ENCODE measurements around the gene ZNHIT2. TPM values are rescaled to one million over a fixed set of nuclear protein-coding genes. Genes with fewer than 3 reads are reported as not detected.

Gene ZNHIT2
- total and polyA plus RNA-seq, 2 of the 13 experiments (the other 11 are each of a cell fraction or from before 2014, with no cell fraction given) = 1.1 to 6.5 TPM

DNA sequence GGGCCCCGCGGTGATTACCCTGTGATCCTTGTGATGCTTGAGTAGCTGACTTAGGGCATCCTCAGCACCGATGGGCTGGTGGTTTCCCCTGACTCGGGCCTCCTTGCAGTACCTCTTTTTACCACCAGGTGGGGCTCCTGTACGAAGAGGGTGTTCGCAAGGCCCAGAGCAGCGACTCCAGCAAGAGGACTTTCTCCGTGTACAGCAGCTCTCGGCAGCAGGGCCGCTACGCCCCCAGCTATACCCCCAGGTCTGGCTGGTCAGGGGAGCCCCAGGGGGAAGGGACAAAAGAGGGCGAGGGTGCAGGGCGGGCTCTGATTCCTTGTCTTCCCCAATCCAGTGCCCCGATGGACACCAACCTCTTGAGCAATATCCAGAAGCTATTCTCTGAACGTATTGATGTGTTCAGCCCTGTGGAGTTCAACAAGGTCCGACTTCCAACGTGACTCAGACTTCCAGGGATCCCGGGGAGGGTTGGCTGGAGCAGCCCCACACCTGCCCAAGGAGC, 7.1 kb downstream of the ZNHIT2 start (continued):
- TF ChIP-seq, protein P1, sequence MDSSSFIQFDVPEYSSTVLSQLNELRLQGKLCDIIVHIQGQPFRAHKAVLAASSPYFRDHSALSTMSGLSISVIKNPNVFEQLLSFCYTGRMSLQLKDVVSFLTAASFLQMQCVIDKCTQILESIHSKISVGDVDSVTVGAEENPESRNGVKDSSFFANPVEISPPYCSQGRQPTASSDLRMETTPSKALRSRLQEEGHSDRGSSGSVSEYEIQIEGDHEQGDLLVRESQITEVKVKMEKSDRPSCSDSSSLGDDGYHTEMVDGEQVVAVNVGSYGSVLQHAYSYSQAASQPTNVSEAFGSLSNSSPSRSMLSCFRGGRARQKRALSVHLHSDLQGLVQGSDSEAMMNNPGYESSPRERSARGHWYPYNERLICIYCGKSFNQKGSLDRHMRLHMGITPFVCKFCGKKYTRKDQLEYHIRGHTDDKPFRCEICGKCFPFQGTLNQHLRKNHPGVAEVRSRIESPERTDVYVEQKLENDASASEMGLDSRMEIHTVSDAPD (CRISPR knock-in tag; IDR thresholded peaks at IDR 0.05) = no peak
- TF ChIP-seq POGZ (CRISPR knock-in tag; IDR thresholded peaks at IDR 0.05) (no peak), ZNF329 (CRISPR knock-in tag; IDR thresholded peaks at IDR 0.05; ENCODE audit: low read depth) (no peak), ZNF563 (CRISPR knock-in tag; IDR thresholded peaks at IDR 0.05) (no peak), MED1 (CRISPR knock-in tag; IDR thresholded peaks at IDR 0.05) (0 out of 2 replicates have a peak, but pooled peaks have one; percentile 18), TGIF2 (CRISPR knock-in tag; IDR thresholded peaks at IDR 0.05) (0 out of 2 replicates have a peak, but pooled peaks have one; percentile 25), KAT8 (CRISPR knock-in tag; IDR thresholded peaks at IDR 0.05) (0 out of 2 replicates have a peak, but pooled peaks have one; percentile 19), MEF2D (CRISPR knock-in tag; IDR thresholded peaks at IDR 0.05) (no peak), FOXJ3 (CRISPR knock-in tag; IDR thresholded peaks at IDR 0.05; ENCODE audit: borderline replicate concordance) (no peak), ZNF607 (CRISPR knock-in tag; IDR thresholded peaks at IDR 0.05; ENCODE audit: borderline replicate concordance) (no peak), FOXM1 (CRISPR knock-in tag; IDR thresholded peaks at IDR 0.05) (no peak), ZNF878 (CRISPR knock-in tag; IDR thresholded peaks at IDR 0.05) (no peak)
- TF ChIP-seq, protein P2, sequence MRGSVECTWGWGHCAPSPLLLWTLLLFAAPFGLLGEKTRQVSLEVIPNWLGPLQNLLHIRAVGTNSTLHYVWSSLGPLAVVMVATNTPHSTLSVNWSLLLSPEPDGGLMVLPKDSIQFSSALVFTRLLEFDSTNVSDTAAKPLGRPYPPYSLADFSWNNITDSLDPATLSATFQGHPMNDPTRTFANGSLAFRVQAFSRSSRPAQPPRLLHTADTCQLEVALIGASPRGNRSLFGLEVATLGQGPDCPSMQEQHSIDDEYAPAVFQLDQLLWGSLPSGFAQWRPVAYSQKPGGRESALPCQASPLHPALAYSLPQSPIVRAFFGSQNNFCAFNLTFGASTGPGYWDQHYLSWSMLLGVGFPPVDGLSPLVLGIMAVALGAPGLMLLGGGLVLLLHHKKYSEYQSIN (CRISPR knock-in tag; IDR thresholded peaks at IDR 0.05; ENCODE audit: borderline replicate concordance) = no peak
- TF ChIP-seq, protein P3, sequence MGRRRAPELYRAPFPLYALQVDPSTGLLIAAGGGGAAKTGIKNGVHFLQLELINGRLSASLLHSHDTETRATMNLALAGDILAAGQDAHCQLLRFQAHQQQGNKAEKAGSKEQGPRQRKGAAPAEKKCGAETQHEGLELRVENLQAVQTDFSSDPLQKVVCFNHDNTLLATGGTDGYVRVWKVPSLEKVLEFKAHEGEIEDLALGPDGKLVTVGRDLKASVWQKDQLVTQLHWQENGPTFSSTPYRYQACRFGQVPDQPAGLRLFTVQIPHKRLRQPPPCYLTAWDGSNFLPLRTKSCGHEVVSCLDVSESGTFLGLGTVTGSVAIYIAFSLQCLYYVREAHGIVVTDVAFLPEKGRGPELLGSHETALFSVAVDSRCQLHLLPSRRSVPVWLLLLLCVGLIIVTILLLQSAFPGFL (CRISPR knock-in tag; IDR thresholded peaks at IDR 0.05) = no peak
- TF ChIP-seq, protein P4, sequence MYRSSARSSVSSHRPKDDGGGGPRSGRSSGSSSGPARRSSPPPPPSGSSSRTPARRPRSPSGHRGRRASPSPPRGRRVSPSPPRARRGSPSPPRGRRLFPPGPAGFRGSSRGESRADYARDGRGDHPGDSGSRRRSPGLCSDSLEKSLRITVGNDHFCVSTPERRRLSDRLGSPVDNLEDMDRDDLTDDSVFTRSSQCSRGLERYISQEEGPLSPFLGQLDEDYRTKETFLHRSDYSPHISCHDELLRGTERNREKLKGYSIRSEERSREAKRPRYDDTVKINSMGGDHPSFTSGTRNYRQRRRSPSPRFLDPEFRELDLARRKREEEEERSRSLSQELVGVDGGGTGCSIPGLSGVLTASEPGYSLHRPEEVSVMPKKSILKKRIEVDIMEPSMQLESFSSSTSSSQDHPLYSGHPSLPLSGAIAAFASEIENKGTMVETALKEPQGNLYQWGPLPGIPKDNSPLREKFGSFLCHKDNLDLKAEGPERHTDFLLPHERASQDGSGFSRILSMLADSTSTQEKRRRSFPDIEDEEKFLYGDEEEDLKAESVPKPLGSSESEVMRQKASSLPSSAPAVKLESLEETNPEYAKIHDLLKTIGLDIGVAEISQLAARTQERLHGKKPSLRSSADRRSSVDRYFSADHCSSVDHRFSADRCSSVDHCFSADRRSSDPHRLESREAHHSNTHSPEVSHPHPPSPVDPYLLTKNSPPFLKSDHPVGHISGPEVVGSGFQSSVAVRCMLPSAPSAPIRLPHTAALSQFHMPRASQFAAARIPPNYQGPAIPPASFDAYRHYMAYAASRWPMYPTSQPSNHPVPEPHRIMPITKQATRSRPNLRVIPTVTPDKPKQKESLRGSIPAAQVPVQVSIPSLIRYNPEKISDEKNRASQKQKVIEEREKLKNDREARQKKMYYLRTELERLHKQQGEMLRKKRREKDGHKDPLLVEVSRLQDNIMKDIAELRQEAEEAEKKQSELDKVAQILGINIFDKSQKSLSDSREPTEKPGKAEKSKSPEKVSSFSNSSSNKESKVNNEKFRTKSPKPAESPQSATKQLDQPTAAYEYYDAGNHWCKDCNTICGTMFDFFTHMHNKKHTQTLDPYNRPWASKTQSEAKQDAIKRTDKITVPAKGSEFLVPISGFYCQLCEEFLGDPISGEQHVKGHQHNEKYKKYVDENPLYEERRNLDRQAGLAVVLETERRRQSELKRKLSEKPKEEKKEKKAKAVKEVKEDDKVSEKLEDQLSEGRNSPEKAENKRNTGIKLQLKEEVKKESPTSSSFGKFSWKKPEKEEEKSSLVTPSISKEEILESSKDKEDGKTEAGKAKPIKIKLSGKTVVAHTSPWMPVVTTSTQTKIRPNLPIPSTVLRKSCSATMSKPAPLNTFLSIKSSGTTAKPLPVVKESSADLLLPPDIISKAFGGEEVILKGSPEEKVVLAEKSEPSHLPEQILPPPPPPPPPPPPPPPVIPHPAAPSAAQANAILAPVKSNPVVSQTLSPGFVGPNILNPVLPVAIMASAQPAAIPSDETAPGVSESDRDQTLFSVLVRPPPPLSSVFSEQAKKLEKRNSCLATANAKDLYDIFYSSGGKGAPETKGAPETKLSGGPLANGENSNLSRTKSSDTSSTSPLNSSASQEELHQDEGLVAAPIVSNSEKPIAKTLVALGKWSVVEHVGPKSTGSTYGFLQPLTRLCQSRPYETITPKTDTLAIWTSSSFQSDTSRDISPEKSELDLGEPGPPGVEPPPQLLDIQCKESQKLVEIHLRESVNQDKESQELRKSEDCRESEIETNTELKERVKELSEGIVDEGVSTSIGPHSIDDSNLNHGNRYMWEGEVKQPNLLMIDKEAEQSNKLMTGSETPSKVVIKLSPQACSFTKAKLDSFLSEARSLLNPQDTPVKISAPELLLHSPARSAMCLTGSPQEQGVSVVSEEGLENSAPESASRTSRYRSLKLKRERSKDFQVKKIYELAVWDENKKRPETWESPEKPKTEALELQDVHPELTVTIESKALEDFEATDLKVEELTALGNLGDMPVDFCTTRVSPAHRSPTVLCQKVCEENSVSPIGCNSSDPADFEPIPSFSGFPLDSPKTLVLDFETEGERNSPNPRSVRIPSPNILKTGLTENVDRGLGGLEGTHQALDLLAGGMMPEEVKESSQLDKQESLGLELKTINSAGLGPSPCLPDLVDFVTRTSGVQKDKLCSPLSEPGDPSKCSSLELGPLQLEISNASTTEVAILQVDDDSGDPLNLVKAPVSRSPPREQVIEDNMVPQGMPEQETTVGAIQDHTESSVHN (CRISPR knock-in tag; IDR thresholded peaks at IDR 0.05) = no peak
- TF ChIP-seq, protein P5, sequence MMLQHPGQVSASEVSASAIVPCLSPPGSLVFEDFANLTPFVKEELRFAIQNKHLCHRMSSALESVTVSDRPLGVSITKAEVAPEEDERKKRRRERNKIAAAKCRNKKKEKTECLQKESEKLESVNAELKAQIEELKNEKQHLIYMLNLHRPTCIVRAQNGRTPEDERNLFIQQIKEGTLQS (CRISPR knock-in tag; IDR thresholded peaks at IDR 0.05) = no peak
